ENCODE data around the gene LSAMP.

Gene LSAMP

GRCh38 chr3:116339441-116340028 lies 105.8 kb downstream of the LSAMP start:
- no peak overlapping the region for H3K4me2 ChIP-seq (ENCODE audit: insufficient read depth, low read length)
- H3K4me3 ChIP-seq (ENCODE audit: low read depth in 1 of 2, low read length in 2 of 2): no peak overlapping the region
- TF ChIP-seq EZH2 (IDR thresholded peaks at IDR 0.05; ENCODE audit: borderline replicate concordance, low read depth, low read length, severe bottlenecking): no peak
- TF ChIP-seq, protein P1, sequence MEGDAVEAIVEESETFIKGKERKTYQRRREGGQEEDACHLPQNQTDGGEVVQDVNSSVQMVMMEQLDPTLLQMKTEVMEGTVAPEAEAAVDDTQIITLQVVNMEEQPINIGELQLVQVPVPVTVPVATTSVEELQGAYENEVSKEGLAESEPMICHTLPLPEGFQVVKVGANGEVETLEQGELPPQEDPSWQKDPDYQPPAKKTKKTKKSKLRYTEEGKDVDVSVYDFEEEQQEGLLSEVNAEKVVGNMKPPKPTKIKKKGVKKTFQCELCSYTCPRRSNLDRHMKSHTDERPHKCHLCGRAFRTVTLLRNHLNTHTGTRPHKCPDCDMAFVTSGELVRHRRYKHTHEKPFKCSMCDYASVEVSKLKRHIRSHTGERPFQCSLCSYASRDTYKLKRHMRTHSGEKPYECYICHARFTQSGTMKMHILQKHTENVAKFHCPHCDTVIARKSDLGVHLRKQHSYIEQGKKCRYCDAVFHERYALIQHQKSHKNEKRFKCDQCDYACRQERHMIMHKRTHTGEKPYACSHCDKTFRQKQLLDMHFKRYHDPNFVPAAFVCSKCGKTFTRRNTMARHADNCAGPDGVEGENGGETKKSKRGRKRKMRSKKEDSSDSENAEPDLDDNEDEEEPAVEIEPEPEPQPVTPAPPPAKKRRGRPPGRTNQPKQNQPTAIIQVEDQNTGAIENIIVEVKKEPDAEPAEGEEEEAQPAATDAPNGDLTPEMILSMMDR (IDR thresholded peaks at IDR 0.05; ENCODE audit: borderline replicate concordance, extremely low read depth, low read length, poor library complexity, severe bottlenecking): no peak
- no peak overlapping the region for H3K27ac ChIP-seq (ENCODE audit: low read length)
- no peaks in the 10 kb centered on the region for H3K9me3 ChIP-seq (ENCODE audit: insufficient read depth, low read length, severe bottlenecking)
- DNase-seq: no peak
- H3K4me1 ChIP-seq (ENCODE audit: insufficient read depth, low read length): no peaks in the 10 kb centered on the region
- no peaks in the 10 kb centered on the region for H3K27me3 ChIP-seq (ENCODE audit: insufficient read depth, low read length, poor library complexity)
- no peak overlapping the region for H3K9ac ChIP-seq (ENCODE audit: low read depth, low read length)
- no peaks in the 10 kb centered on the region for H4K20me1 ChIP-seq (ENCODE audit: insufficient read depth, low read length)
- no peak for ATAC-seq (ENCODE audit: insufficient read depth, low read depth)
- no peaks in the 10 kb centered on the region for H3K79me2 ChIP-seq (ENCODE audit: insufficient read depth, low read length)
- H2AFZ ChIP-seq (ENCODE audit: low read depth, low read length): no peak overlapping the region
- H3K36me3 ChIP-seq (ENCODE audit: insufficient read depth, low read length): no peaks in the 10 kb centered on the region

DNA sequence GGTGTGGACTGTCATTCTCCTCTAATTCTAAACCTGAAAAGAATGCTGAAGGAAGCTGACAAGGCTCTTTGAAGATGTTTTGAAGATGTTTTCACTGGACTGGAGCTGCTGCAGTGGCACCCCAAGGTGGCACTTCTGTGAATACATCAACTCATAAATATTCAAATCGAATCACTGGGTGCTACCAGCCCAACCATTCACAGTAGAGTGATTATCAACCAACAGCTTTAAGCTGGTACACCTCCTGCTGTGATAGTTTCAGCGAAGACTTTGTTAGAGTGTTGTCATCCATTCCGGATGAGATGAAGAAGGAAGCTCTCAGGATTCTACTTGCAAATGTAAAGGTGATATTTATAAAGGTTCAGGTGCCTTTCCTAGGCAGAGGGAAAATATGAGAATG lies 106.6 kb downstream of the LSAMP start:
- no peaks in the 10 kb centered on the region for H3K4me1 ChIP-seq (ENCODE audit: insufficient read depth, low read length)
- no peaks in the 10 kb centered on the region for H3K36me3 ChIP-seq (ENCODE audit: insufficient read depth, low read length)
- no peak overlapping the region for H3K9ac ChIP-seq (ENCODE audit: low read depth, low read length)
- H3K79me2 ChIP-seq (ENCODE audit: insufficient read depth, low read length): no peaks in the 10 kb centered on the region
- H3K4me2 ChIP-seq (ENCODE audit: insufficient read depth, low read length): no peak overlapping the region
- TF ChIP-seq, protein P1 (IDR thresholded peaks at IDR 0.05; ENCODE audit: borderline replicate concordance, extremely low read depth, low read length, poor library complexity, severe bottlenecking): no peak
- TF ChIP-seq EZH2 (IDR thresholded peaks at IDR 0.05; ENCODE audit: borderline replicate concordance, low read depth, low read length, severe bottlenecking): no peak
- no peak overlapping the region for H2AFZ ChIP-seq (ENCODE audit: low read depth, low read length)
- H3K4me3 ChIP-seq (ENCODE audit: low read depth in 1 of 2, low read length in 2 of 2): no peak overlapping the region
- no peaks in the 10 kb centered on the region for H3K27me3 ChIP-seq (ENCODE audit: insufficient read depth, low read length, poor library complexity)
- no peaks in the 10 kb centered on the region for H4K20me1 ChIP-seq (ENCODE audit: insufficient read depth, low read length)
- DNase-seq (no peak), ATAC-seq (ENCODE audit: insufficient read depth, low read depth) (no peak)
- no peak overlapping the region for H3K27ac ChIP-seq (ENCODE audit: low read length)
- H3K9me3 ChIP-seq (ENCODE audit: insufficient read depth, low read length, severe bottlenecking): no peaks in the 10 kb centered on the region

GRCh38 chr3:116337229-116337628 lies 108.1 kb downstream of the LSAMP start:
- Histone ChIP-seq H3K4me1 (ENCODE audit: insufficient read depth, low read length) (no peaks in the 10 kb centered on the region), H3K4me2 (ENCODE audit: insufficient read depth, low read length) (no peak overlapping the region), H3K36me3 (ENCODE audit: insufficient read depth, low read length) (no peaks in the 10 kb centered on the region), H3K27me3 (ENCODE audit: insufficient read depth, low read length, poor library complexity) (no peaks in the 10 kb centered on the region), H3K9ac (ENCODE audit: low read depth, low read length) (no peak overlapping the region), H4K20me1 (ENCODE audit: insufficient read depth, low read length) (no peaks in the 10 kb centered on the region), H2AFZ (ENCODE audit: low read depth, low read length) (no peak overlapping the region), H3K27ac (ENCODE audit: low read length) (no peak overlapping the region), H3K9me3 (ENCODE audit: insufficient read depth, low read length, severe bottlenecking) (no peaks in the 10 kb centered on the region), H3K79me2 (ENCODE audit: insufficient read depth, low read length) (no peaks in the 10 kb centered on the region), H3K4me3 (ENCODE audit: low read depth in 1 of 2, low read length in 2 of 2) (no peak overlapping the region)
- ATAC-seq (ENCODE audit: insufficient read depth, low read depth): no peak
- TF ChIP-seq, protein P1 (IDR thresholded peaks at IDR 0.05; ENCODE audit: borderline replicate concordance, extremely low read depth, low read length, poor library complexity, severe bottlenecking): no peak
- TF ChIP-seq EZH2 (IDR thresholded peaks at IDR 0.05; ENCODE audit: borderline replicate concordance, low read depth, low read length, severe bottlenecking): no peak
- no peak for DNase-seq

All from DND-41 (cell line).